Ramos (cell line): ENCODE data around the gene OTOG.

Experiments used
- in situ Hi-C: fragments of 300-500 bp; cut with MboI; formaldehyde crosslinking; loops from one replicate; pipeline ENCODE4 v1.14.3; 2022; ENCODE audit warnings: low sequenced_read_pairs; ENCODE audit not compliant: unreplicated experiment

The OTOG gene

DNA sequence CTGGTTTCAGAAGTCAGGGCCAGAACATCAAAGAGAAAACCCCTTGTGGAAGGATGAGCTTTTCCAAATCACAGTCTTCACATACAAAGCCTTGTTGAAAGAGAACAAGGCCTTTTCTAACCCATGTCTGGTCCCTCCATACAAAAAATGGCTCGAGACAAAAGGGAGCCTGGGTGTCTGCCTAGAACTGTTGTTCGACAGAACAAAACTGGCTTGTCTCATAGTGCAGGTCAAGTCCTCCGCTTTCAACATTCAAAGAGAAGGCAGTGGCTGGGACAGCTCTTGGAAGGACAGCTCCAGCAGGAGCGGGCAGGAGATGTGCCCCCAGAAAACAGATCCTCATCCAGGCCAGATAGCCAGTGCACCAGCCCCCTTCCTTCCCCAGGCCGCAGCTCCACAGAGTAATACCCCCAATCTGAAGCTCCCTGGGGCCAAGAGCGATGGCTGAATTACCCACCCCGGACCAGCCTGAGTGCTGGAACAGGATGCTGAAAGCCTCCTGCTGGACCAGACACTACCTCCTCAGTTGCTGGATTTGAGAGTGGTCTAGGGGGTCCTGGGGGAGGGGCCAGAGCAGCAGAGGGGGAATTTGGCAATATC, 30.4 kb upstream of the OTOG start:
- in situ Hi-C loops = no loop called here

DNA sequence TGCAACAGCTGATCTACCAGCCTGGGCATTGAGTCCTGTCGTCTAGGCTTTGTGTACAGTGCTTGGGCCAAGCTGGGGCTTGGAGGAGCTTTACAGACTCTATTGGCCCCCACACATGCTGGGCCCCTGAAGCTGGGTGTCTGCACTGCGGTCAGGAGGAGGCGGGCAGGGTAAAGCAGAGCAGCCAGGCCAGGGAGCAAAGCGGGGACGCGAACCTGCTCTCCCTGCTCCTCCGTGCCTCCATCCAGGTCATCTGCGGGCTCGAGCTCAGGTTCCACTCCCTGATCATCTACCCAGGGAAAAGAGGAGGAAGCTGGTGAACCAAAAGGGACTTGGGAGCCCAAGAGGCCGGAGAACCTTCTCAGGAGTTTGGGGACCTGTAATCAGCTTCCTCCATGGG, 29.9 kb upstream of the OTOG start:
- in situ Hi-C loops = no loop called here

DNA sequence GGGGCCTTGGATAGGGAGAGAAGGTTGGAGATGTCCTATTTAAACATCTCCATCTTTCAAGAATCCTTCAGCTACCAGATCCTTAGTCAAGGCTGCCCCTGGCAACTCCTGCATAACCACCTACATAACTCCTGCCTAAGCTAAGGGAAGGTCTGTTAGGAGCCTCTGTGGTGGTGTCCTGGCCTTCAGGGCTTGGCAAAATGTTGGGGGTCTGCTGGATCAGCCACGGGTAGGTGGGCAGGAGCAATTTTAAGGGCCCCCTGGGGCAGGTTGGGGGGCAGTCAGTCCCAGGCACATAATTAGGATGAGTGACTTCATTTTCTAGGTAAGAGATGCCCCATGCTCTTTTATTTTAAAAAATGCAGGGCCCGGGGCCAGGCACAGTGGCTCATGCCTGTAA, 28.7 kb upstream of the OTOG start:
- in situ Hi-C loops = no loop called here

DNA sequence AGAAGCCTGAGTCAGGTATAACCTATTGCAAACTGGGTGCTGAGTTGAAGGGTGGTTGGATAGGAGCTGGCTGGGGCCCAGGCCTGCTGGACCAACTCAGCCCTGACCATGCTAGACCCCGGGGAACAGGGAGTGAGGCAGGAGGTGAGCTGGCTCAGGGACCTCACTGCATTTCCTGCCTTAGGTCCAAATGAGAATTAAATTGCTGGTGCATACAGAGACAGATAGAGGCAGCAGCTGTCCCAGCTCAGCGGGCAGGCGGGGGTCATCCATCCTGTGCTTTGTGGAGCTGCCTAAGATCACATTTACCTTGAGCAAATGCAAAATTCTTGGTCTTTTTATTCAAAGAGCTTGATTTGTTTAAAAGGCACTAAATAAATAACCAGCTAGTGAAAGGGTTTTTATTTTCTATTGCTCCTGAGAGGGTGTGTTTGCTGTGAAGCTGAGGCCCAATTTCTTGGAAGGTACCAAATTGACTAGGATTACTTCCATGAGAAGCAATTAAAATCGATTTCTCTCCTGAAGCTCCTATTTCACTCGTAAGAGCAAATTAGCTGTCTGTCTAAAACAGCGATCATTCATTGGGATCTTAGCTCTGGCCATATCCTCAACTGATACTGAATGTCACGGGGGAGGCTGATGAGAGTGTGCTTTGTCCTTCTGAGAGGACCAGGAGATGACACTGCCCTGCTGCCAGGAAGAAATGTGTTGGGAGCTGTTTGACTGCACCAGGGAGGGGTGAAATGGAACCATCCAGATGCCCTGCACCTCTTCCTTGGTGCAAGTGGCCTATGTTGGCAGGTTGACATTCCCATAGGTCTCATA, 27.8 kb upstream of the OTOG start:
- in situ Hi-C loops = no loop called here

DNA sequence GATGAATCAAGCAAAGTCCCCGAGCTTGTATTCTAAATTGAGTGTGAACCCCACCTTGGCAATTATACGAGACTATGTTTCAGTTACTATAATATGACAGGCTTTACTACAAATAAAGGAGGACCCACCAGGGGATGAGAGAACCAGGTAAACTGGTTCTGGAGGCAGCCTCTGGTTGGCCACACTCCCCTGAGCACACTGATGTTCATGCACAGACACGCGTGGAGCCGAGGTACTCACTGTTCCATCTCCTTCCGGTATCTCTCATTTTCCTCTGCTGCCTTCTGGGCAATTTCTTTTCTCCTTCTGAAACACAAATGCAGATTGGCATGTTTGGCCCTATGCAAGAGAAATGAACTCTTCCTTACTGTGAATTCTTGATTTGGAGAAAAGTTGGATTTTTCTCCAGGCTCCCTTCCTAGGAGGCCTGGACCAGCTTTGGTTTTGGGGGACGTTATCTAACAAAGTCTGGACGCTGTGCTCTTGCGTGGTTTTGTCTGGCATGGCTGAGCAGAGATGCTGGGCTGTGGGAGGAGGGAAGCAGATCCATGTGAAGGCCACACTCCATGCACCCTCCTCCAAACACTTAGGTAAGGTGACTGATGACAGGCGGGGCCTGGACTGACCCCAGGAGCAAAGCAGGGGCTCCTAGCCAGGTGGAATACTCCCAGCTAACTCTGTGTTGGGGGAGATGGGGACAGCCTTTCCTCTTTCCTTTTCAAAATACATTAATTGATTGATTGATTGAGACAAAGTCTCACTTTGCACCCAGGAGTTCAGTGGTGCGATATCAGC, 25.8 kb upstream of the OTOG start:
- in situ Hi-C loops = no loop called here

DNA sequence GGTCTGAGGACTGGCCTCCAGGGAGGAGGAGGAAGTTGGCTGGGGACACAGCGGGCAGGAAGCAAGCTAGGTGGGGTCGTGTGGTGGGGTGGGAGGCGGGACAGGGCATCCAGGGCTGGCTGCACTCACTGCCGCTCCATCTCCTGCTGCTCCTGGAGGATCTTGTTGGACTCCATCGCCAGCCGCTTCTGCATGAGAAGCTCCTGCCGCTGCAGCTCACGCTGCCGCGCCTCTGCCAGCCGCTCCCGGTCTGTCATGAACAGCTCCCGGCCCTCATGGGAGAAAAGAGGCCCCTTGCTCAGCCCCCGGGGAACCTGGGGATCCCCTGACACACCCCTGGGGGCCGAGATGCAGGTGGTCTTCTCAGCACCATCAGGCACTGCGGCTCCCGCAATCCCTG, 24.4 kb upstream of the OTOG start:
- in situ Hi-C loops = no loop called here

DNA sequence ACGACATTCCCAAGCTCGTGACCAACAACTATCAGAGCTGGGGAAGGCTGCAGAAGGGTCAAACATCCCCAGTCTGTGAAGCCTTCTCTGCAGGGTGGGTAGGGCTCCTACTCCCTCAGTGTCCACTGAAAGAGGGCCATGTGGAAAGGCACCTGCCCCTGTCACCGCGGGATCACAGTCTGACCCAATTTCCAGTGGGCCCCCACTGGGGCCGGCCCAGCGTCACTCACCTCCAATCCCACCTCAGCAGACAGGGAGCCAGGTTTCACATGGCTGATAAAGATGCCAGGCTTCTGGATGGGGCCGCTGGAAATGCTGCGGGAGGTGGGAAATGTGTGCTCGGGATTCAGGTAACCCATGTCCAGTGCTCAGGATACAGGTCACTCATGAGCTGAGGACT, 22.8 kb upstream of the OTOG start:
- in situ Hi-C loops = no loop called here

DNA sequence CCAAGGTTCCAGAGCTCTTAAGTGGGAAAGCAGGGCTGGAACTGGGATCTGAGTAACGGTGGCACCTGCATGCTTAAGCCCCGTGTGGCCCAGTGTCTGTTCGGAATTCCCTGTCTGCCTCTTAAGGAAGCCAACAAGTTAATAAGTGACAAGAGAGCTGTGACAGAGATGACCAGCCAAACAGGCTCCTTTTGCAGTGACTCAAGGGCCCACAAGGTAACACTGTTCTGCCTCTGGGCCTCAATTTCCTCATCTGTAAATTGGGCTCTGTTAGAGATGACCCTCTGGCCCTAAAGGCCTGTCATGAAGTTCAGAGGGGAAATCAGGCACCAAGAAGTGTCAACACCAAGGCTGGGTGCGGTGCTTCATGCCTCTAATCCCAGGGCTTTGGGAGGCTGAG, 21.5 kb upstream of the OTOG start:
- in situ Hi-C loops = no loop called here

DNA sequence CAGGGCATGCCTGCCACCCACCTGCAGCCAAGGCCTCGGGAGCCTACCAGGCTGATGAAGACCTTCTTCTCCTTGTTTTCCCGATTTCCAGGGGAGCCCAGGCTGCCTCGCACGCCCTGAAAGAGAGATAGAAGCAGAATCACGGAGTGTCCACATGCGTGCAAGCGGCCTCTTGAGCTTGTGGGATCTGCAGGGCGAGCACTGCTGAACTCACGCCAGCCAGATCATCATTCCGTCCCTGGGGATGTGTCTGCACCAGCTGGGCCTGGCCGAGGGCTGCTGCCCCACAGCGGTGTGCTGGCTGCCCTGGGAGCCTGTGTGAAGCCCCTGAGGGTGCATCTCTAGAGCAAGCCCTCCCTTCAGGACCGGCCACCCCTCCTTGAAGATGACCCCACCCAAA, 20.7 kb upstream of the OTOG start:
- in situ Hi-C loops = no loop called here

DNA sequence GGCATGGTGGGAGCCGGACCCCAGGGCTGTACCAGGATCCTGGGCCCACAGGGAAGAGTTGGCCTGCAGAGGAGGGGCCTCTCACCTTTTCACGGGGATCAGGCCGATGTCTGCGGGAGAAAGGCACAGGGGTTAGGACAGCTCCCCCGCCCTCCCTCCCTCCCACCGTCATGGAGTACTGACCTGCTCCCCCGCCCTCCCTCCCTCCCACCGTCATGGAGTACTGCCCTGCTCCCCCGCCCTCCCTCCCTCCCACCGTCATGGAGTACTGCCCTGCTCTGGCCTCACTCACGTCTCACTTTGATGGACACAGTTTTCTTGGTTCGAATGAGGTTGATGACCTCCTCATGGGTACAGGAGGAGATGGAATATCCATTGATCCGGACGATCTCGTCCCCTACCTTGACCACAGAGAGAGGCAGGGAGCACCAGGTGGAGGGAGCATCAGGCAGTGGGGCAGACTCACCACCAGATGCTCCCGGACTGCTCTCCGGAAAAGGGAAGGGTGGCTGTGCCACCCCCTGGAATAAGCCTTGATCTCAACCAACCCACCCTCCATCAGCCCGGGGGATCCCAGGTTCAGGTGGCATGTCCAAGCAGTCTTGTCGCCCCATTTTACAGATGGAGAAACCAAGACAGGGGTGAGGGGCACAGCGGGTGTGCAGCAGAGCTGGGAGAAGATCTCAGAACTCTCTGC, 20.0 kb upstream of the OTOG start:
- in situ Hi-C loops = no loop called here

DNA sequence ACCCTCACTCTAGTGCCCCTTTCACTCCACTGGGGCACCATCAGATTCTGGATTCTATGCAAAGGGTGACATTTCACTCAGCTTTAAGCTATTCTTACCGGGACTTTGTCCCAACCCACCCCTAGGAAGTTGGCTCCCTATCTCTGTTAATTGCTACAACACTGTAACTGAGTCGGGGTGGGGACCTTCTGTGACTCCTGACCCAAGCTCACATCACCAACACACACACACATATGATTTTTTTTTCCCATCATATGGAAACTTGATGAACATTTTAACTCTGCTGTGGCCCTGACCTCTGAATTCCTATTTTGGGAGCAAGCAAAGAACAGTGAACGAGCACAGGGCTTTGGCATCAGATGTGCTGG, 19.4 kb upstream of the OTOG start:
- in situ Hi-C loops = no loop called here

DNA sequence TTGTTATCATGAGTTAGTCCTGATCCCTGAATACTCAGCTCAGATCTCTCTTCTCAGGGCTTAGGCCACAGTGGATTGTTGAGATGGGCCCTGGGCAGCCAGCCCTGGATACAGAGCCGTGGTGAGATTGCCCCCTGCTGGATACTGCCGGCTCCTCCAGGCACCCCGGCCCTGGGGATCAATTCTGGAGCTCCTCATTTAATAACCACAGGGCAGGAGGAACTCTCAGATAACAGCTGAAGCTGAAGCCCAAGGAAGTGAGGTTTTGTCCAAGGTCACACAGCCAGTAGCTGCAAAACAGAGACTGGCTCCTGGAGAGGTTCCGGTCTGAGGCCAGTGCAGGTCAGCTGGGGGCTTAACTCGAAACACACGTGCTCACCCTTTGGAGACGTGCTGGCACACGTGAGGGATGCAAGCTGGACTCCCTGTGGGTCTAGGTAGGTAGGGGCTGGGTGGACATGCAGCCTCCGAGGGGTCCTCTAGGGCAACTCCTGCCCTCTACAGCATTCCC, 18.8 kb upstream of the OTOG start:
- in situ Hi-C loops = no loop called here

DNA sequence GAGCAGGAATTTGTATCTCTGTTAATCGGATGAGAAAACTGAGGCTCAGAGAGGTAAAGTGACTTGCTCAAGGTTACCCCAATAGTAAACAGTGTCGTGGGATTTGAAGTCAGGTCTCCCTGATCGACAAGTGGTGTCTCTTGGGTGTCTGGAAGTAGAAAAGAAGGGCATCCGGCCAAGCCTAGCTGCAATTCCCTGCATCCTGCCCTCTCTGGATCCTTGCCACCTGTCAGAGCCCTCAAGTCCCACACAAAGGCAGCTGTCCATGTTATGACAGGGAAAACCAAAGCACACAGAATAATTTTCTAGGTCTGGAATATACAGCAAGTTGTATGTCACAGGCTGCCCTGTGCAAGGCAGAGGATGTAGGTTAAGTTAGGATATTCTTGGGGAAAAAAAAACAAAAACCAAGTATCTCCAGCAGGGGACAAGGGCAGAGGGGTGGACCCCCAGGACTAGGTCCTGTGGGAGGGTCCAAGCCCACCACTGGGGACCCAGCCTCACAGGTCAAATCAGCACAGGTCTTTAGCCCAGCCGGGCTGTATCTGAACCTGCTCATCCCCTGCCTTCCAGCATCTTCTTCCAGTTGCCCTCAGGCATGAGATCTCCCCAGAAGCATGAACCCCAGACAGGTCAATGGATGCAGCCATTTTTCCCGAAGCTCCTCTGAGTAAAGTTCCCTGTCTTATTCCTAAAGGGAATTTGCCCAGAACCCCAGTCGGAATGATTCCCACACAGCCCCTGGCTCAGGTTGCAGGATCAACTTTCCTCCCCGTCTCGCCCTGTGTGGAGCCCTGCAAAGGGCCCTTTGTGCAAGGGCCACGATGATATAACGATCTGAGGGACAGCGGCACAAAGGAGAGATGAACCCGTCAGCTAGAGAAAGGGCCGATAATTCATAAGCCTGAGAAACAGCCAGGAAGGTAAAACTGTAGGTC, 17.9 kb upstream of the OTOG start:
- in situ Hi-C loops = no loop called here

DNA sequence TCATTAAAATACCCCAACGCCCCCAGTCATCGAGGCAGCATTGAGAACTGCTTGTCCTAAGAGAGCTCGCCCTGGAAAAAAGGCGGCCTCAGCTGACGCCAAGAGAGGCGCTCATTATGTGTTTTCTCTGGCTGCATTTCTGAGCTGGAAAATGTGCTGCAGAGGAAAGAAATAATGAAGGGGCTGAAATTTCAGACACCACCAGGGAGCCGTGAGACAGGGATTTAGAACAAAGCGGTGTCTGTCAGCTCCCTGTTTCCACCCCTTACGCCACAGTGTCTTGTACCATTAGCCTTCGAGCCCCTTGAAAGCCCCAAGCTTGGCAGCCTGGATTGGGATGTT, 17.2 kb upstream of the OTOG start:
- in situ Hi-C loops = no loop called here

DNA sequence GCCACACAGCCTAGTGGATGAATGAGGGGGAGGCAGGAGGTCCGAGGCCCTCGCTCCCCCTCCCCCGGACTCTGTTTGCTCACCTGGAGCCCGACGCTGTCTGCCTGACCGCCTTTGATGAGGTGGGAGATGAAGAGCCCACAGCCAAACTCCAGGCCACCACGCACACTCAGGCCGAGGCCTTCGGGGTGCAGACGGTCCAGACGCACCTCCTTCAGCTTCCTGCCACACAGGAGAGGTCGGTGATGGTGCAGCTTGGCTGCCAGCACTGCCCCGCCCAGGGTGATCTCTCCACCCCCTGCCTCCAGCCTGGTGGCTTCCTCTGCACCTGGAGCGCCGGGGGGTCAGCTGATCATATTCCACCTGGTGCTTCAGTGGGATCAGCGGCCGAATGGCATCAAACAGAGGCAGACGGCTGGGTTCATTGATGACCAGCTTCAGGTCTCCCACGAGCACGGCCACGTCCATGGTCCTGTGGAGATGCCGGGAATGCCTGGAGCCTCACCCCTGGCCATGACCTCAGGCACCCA, 15.9 kb upstream of the OTOG start:
- in situ Hi-C loops = no loop called here

DNA sequence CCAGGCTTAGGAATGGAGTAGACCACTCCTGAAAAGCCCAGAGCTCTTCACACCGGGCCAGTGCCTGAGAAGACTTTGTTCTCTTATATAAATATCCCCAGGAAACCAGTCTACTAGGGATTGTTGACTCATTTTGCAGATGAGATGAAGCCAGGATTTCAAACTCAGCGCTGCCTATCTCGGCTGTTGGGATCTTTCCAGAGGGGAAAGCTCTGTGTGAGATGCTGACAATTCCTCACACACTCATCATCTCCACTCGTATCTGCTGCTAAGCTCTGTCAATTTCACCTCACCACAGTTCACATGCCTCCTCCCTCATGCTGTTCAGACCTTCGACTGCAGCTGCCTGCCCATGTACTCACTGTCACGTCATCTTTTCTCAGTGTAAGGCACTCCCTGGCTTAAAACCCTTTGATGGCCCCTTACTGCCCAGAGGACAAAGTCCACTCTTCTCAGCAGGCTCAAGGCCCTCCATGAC, 15.4 kb upstream of the OTOG start:
- in situ Hi-C loops = no loop called here

DNA sequence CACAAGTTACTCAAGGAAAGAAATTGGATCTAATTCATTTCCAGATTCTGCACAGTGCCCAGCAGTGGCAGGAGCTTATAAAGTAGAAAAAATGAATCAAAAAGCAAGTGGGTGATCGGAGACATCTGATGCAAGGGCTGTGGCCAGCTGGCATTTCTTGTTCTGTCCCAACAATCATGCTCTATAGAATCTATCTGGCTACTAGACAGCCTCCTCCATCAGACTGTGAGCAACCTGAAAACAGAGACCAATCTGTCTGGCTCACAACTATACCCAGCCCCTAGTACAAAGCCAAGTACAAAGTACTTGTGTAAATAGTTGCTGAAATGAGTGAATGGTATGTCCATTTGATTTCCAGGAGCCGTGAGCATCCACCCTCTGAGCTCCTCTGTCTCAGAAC, 14.3 kb upstream of the OTOG start:
- in situ Hi-C loops = no loop called here

DNA sequence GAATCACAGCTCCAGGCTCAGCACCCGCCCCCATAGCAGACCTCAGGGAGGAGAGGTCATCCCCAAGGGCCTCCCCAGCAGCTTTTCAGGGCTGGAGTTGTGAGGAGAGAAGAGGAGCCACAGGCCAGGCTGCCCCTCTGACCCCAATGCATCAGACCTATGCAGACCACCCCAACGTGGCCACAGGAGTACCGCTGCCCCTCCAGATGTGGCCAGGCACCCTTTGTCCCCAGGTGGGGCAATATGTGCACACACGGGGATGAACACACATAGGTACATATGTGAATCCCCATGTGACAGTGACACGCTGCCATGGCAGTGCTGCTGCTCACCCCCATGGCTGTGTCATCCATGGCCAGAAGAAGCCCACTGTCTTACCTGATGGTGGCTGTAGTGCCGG, 13.7 kb upstream of the OTOG start:
- in situ Hi-C loops = no loop called here

DNA sequence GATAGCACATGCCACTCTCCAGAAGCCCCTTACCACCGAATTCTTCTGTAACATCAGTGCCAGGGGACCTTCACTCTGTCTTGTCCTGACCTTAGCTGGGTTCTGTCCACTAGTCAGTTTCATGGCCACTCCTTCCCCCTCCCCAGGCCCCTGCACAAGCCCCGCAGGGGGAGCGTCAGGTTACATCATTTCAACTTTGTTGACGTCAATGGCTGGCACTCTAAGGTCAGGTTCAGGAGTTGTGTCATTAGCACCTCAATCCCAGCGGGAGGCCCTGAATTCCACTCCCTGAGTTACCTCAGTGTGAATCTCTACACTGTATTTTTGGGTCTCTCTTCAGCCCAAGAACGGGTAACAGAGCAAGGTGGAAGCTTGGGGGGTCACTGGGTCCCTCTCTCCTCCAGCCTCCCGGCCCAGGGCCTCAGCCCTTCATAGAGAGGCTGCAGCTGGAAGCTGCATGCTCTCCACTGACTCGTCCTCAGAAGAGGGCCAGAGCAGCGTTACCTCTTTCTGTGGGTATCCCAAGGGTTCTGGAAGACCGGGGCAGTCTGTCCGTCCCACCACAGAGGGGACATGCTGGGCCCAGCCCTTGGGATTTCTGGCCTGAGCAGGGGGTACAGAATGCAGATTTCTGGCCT, 13.2 kb upstream of the OTOG start:
- in situ Hi-C loops = no loop called here
